ENCODE results near the gene DNAL1. TPM values are rescaled to one million over a fixed set of nuclear protein-coding genes. Genes with fewer than 3 reads are reported as not detected.

DNAL1 gene
- total and polyA plus RNA-seq, 10 of the 15 experiments (the other 5 are each of a cell fraction or from before 2014, with no cell fraction given), result 2.4 to 18.2 (median 7.4) TPM

GRCh38 chr14:73731111-73731510, 86.3 kb downstream of the DNAL1 start:
- DNase-seq (ENCODE audit: low read depth, low spot score) (no peak), ATAC-seq (no peak), FAIRE-seq (no peak)
- H2AFZ ChIP-seq (ENCODE audit: control insufficient read depth, low read depth, low read length), result no peak overlapping the region
- ChIA-PET RAD21 (ENCODE audit: unreplicated experiment) (interaction anchor here (0.6 to 7.9 kb wide), 5 partner anchors 10 to 94 kb away, joined by 3 to 97 read pairs (median 5); no protein-coding TSS in a partner anchor), POLR2A (no interaction called here), CTCF (interaction anchor here (0.6 to 10.1 kb wide), 10 partner anchors 10 to 157 kb away, joined by 3 to 195 read pairs (median 10); a partner anchor contains a TSS), SMC1A (ENCODE audit: uncharacterized antibody, unreplicated experiment) (interaction anchor here (0.7 to 8.9 kb wide), 6 partner anchors 13 to 96 kb away, joined by 3 to 155 read pairs (median 11); no protein-coding TSS in a partner anchor)
- H3K4me1 ChIP-seq (ENCODE audit: control insufficient read depth, insufficient read depth, low read length), result no peaks in the 10 kb centered on the region
- no peak for TF ChIP-seq CHD4 (IDR thresholded peaks at IDR 0.05)
- TF ChIP-seq PAX8 (IDR thresholded peaks at IDR 0.05), result no peak
- no peak for TF ChIP-seq CBX3 (IDR thresholded peaks at IDR 0.05; ENCODE audit: borderline replicate concordance, low read depth)
- TF ChIP-seq BMI1 (IDR thresholded peaks at IDR 0.05; ENCODE audit: borderline replicate concordance), result no peak
- TF ChIP-seq DPF2 (IDR thresholded peaks at IDR 0.05), result no peak
- TF ChIP-seq SUZ12 (IDR thresholded peaks at IDR 0.05; ENCODE audit: unreplicated experiment), result no peak
- no peak for TF ChIP-seq NR2C1 (IDR thresholded peaks at IDR 0.05)
- no peak for TF ChIP-seq LARP7 (IDR thresholded peaks at IDR 0.05)
- H3K27me3 ChIP-seq (replicated peaks in 1 of 2; ENCODE audit: control insufficient read depth in 2 of 2, insufficient read depth in 2 of 2, low read length in 1 of 2), result no peaks in the 10 kb centered on the region
- no TSS peak for BruUV-seq (replicated peaks)
- H3K4me2 ChIP-seq (ENCODE audit: control insufficient read depth, insufficient read depth), result no peak overlapping the region
- in situ Hi-C loops (cut with MboI) (loop anchor here (25.0 kb wide), 1 partner anchor 306 kb away; no protein-coding TSS in a partner anchor), intact Hi-C loops (cut with micrococcal nuclease; ENCODE audit: unreplicated experiment) (no loop called here)
- peaks cover 5% of the 10 kb centered on the region for H3K79me2 ChIP-seq (ENCODE audit: control insufficient read depth, insufficient read depth, low read length)
- no peak overlapping the region for H3K9ac ChIP-seq (ENCODE audit: control insufficient read depth, insufficient read depth, low read length)
- H3K4me3 ChIP-seq, result no peak overlapping the region
- H3K9me3 ChIP-seq (replicated peaks; ENCODE audit: control insufficient read depth, insufficient read depth, low read length), result no peaks in the 10 kb centered on the region
- WGBS (ENCODE audit: insufficient coverage, insufficient replicate concordance, low lambda C conversion rate, missing lambda C conversion rate), result 97% methylated on average over 3 of the region's 3 CpGs
- H3K27ac ChIP-seq (ENCODE audit: control insufficient read depth, insufficient read depth), result no peak overlapping the region
- H3K36me3 ChIP-seq (ENCODE audit: control insufficient read depth in 2 of 2, insufficient read depth in 2 of 2, low read length in 1 of 2), result peaks cover 41 to 58% of the 10 kb centered on the region in 2 experiments
- H4K20me1 ChIP-seq (ENCODE audit: control insufficient read depth, insufficient read depth), result peaks cover 3% of the 10 kb centered on the region

- H3K4me1 ChIP-seq (ENCODE audit: control insufficient read depth, insufficient read depth, low read length), result no peaks in the 10 kb centered on the region
- no peak for DNase-seq (ENCODE audit: low read depth, low spot score)
- WGBS (ENCODE audit: insufficient coverage, insufficient replicate concordance, low lambda C conversion rate, missing lambda C conversion rate), result 58% methylated on average over 3 of the region's 3 CpGs
- H3K79me2 ChIP-seq (ENCODE audit: control insufficient read depth, insufficient read depth, low read length), result peaks cover 5% of the 10 kb centered on the region
- H3K36me3 ChIP-seq (ENCODE audit: control insufficient read depth in 2 of 2, insufficient read depth in 2 of 2, low read length in 1 of 2), result peaks cover 35 to 56% of the 10 kb centered on the region in 2 experiments
- ChIA-PET CTCF (interaction anchor here (0.6 to 10.1 kb wide), 9 partner anchors 10 to 236 kb away, joined by 3 to 195 read pairs (median 4); no protein-coding TSS in a partner anchor), SMC1A (ENCODE audit: uncharacterized antibody, unreplicated experiment) (interaction anchor here (0.8 to 8.9 kb wide), 9 partner anchors 9 to 95 kb away, joined by 3 to 155 read pairs (median 3); no protein-coding TSS in a partner anchor), RAD21 (ENCODE audit: unreplicated experiment) (interaction anchor here (1.2 to 7.9 kb wide), 5 partner anchors 8 to 93 kb away, joined by 3 to 97 read pairs (median 4); no protein-coding TSS in a partner anchor), POLR2A (no interaction called here)
- intact Hi-C loops (cut with micrococcal nuclease; ENCODE audit: unreplicated experiment), result no loop called here
- H4K20me1 ChIP-seq (ENCODE audit: control insufficient read depth, insufficient read depth), result peaks cover 3% of the 10 kb centered on the region
- H3K4me2 ChIP-seq (ENCODE audit: control insufficient read depth, insufficient read depth), result no peak overlapping the region
- FAIRE-seq, result no peak
- H3K9ac ChIP-seq (ENCODE audit: control insufficient read depth, insufficient read depth, low read length), result no peak overlapping the region
- no peak overlapping the region for H3K27ac ChIP-seq (ENCODE audit: control insufficient read depth, insufficient read depth)
- H3K27me3 ChIP-seq (replicated peaks in 1 of 2; ENCODE audit: control insufficient read depth in 2 of 2, insufficient read depth in 2 of 2, low read length in 1 of 2), result no peaks in the 10 kb centered on the region
- TF ChIP-seq ESRRA (IDR thresholded peaks at IDR 0.05; ENCODE audit: low read length) (no peak), CHD2 (IDR thresholded peaks at IDR 0.05; ENCODE audit: borderline replicate concordance, low read depth, low read length) (no peak)
- H2AFZ ChIP-seq (ENCODE audit: control insufficient read depth, low read depth, low read length), result no peak overlapping the region
- in situ Hi-C loops (cut with MboI), result loop anchor here (25.0 kb wide), 1 partner anchor 305 kb away; no protein-coding TSS in a partner anchor
- H3K9me3 ChIP-seq (replicated peaks; ENCODE audit: control insufficient read depth, insufficient read depth, low read length), result no peaks in the 10 kb centered on the region
- H3K4me3 ChIP-seq, result no peak overlapping the region
- no peak for ATAC-seq
- BruUV-seq (replicated peaks), result no TSS peak
Measured at GRCh38 chr14:73732006-73732405, 87.2 kb downstream of the DNAL1 start.

All from GM12878 (cell line).